Measurements from ENCODE around the gene RNASE4. TPM values are rescaled to one million over a fixed set of nuclear protein-coding genes. Genes with fewer than 3 reads are reported as not detected.

RNASE4 gene
- polyA plus RNA-seq, 1 of the 3 experiments (the other 2 are of a cell fraction): 11.6 TPM

DNA sequence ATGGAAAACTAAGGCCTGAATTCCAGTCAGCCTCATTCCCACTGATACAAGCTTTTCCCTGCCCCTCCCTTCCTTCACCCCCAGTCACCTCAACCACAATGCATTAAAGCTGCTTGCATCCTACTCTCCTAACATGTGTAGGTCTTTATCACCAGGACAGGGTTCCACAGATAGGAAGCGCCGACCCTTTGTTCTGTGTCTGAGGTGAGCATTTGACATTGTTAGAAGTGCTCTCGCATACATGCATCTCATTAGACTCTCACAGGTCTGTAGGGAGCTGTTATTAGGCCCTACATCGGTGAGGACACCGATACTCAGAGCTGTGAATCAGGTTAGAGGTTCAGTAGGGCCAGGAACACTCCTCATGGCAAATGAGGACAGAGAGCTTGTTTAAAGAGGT lies 48.1 kb downstream of the RNASE4 start:
- Histone ChIP-seq H3K4me2 (no peak overlapping the region), H3K4me3 (ENCODE audit: low read depth in 2 of 2, low read length in 1 of 2) (no peak overlapping the region), H3K9me3 (no peaks in the 10 kb centered on the region), H4K20me1 (ENCODE audit: insufficient read depth) (no peaks in the 10 kb centered on the region), H3F3A (replicated peaks; ENCODE audit: insufficient read depth) (no peaks in the 10 kb centered on the region), H3K27me3 (ENCODE audit: insufficient read depth) (peaks cover 8% of the 10 kb centered on the region; the same call in 1 of the 2 replicates), H3K9me2 (no peaks in the 10 kb centered on the region), H3K36me3 (replicated peaks in 1 of 2; ENCODE audit: control insufficient read depth in 1 of 2, insufficient read depth in 2 of 2, low read length in 1 of 2) (no peaks in the 10 kb centered on the region), H3K27ac (ENCODE audit: low read depth in 2 of 2, low read length in 1 of 2) (no peak overlapping the region), H3K79me2 (ENCODE audit: insufficient read depth) (no peaks in the 10 kb centered on the region), H3K4me1 (ENCODE audit: control insufficient read depth in 1 of 2, insufficient read depth in 2 of 2, low read depth in 1 of 2, low read length in 1 of 2) (no peaks in the 10 kb centered on the region), H2AFZ (ENCODE audit: low read depth) (no peak overlapping the region), H3K9ac (no peak overlapping the region)
- WGBS (ENCODE audit: low lambda C conversion rate): 10% methylated on average over 5 of the region's 5 CpGs
- TF ChIP-seq SMC3 (IDR thresholded peaks at IDR 0.05; ENCODE audit: low read depth, low read length): no peak
- TF ChIP-seq, protein P1, sequence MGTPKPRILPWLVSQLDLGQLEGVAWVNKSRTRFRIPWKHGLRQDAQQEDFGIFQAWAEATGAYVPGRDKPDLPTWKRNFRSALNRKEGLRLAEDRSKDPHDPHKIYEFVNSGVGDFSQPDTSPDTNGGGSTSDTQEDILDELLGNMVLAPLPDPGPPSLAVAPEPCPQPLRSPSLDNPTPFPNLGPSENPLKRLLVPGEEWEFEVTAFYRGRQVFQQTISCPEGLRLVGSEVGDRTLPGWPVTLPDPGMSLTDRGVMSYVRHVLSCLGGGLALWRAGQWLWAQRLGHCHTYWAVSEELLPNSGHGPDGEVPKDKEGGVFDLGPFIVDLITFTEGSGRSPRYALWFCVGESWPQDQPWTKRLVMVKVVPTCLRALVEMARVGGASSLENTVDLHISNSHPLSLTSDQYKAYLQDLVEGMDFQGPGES (IDR thresholded peaks at IDR 0.05; ENCODE audit: low read depth, low read length): no peak
- no peak for TF ChIP-seq RAD21 (IDR thresholded peaks at IDR 0.05; ENCODE audit: low read length)
- no peak for TF ChIP-seq RXRA (IDR thresholded peaks at IDR 0.05; ENCODE audit: borderline replicate concordance, low read depth)
- TF ChIP-seq, protein P2, sequence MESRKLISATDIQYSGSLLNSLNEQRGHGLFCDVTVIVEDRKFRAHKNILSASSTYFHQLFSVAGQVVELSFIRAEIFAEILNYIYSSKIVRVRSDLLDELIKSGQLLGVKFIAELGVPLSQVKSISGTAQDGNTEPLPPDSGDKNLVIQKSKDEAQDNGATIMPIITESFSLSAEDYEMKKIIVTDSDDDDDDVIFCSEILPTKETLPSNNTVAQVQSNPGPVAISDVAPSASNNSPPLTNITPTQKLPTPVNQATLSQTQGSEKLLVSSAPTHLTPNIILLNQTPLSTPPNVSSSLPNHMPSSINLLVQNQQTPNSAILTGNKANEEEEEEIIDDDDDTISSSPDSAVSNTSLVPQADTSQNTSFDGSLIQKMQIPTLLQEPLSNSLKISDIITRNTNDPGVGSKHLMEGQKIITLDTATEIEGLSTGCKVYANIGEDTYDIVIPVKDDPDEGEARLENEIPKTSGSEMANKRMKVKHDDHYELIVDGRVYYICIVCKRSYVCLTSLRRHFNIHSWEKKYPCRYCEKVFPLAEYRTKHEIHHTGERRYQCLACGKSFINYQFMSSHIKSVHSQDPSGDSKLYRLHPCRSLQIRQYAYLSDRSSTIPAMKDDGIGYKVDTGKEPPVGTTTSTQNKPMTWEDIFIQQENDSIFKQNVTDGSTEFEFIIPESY (IDR thresholded peaks at IDR 0.05; ENCODE audit: borderline replicate concordance, low read depth): no peak
- TF ChIP-seq, protein P3, sequence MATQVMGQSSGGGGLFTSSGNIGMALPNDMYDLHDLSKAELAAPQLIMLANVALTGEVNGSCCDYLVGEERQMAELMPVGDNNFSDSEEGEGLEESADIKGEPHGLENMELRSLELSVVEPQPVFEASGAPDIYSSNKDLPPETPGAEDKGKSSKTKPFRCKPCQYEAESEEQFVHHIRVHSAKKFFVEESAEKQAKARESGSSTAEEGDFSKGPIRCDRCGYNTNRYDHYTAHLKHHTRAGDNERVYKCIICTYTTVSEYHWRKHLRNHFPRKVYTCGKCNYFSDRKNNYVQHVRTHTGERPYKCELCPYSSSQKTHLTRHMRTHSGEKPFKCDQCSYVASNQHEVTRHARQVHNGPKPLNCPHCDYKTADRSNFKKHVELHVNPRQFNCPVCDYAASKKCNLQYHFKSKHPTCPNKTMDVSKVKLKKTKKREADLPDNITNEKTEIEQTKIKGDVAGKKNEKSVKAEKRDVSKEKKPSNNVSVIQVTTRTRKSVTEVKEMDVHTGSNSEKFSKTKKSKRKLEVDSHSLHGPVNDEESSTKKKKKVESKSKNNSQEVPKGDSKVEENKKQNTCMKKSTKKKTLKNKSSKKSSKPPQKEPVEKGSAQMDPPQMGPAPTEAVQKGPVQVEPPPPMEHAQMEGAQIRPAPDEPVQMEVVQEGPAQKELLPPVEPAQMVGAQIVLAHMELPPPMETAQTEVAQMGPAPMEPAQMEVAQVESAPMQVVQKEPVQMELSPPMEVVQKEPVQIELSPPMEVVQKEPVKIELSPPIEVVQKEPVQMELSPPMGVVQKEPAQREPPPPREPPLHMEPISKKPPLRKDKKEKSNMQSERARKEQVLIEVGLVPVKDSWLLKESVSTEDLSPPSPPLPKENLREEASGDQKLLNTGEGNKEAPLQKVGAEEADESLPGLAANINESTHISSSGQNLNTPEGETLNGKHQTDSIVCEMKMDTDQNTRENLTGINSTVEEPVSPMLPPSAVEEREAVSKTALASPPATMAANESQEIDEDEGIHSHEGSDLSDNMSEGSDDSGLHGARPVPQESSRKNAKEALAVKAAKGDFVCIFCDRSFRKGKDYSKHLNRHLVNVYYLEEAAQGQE (IDR thresholded peaks at IDR 0.05; ENCODE audit: low read depth, low read length): no peak
- TF ChIP-seq CTCF (IDR thresholded peaks at IDR 0.05): no peak
- TF ChIP-seq NFIC (IDR thresholded peaks at IDR 0.05; ENCODE audit: borderline replicate concordance): no peak
- TF ChIP-seq ELF1 (IDR thresholded peaks at IDR 0.05): no peak
- no peak for TF ChIP-seq RFX5 (IDR thresholded peaks at IDR 0.05; ENCODE audit: low read length)
- ChIA-PET CTCF (interaction anchor here (1.0 kb wide), 1 partner anchor 238 kb away, joined by 3 read pairs; no protein-coding TSS in a partner anchor), POLR2A (no interaction called here)
- DNase-seq: no peak
